ENCODE measurements around the gene THY1.
A peak's percentile ranks its signal among the peaks of the same experiment; 100 is the strongest.

THY1 gene

DNA sequence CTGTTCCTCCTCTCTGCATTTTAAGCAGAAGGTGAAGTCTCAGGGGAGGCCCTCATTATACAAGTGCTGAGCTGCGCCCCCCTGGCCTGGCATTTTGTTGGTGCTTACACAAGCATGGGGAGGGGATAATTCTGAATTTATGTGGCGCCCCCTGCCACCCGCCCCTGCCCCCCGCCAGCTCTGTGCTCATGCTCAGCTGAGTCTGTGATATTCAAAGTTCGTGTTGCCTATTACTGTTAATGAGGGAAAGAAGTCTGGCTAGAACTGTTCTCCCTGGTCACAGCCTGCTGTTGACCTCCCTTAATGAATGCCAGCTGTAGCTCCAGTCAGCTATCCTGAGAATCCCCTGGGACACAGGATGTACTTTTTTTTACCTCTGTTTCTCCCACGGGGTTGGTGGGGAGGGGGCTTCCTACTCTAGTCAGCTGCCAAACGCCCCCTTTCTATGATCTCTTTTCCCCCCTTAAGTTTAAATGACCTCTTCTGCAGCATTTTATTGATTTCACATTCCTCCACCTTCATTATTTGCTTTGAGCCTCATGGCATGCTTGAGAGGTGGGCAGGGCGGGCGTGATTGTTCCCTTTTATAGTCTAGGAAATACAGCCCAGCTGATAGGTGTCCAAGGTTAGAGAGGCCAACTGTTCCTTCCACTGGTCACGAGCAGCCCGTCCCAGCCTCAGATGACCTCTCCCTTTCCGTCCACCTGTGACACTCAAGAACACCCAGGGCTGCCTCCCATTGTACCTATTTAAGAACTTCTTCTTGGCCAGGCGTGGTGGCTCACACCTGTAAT, 53.6 kb downstream of the THY1 start:
- peak; percentile 46 for DNase-seq (ENCODE audit: low spot score)

DNA sequence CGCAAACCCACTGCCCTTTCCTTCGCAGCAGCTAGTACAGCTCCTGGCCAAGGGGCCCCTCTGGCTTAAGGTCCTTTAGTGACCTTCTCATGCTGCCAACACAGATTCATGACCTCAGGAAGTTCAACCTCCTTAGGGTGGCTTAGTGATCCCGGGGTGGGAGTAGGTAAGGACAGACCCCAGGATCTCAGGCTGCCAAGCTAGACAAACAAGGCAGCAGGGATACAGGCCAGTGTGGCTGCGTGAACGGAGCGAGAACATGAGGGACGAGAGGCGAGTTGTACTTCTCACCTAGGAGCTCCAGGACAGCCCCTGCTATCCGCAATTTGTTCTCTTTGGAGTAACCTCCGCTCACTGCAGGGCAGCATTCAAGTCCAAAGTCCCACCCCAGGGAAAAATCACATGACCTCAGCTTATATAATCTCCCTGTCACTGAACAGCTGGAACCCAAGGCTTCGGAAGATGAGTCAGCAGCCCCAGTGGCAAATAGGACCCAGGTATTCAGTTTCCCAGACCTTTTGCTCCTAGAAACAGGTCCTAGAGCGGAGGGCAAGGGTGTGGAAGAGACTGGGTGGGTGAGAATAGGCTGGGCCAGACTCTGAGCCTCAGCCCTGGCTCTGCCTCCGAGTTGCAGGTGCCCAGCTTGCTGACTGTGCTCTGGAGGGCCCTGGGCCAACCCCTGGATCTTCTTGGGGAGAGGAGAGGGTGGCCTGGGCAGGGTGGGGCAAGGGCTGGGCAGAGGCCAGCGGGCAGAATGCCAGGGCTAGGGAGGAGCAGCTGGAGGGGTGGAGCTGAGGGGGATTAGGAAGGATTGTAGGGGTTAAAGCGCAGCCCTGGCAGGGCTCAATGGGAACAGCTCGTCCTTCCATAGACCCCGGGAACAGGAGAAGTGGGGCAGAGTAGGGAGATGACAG, 54.6 kb downstream of the THY1 start:
- no peak for DNase-seq (ENCODE audit: low spot score)

DNA sequence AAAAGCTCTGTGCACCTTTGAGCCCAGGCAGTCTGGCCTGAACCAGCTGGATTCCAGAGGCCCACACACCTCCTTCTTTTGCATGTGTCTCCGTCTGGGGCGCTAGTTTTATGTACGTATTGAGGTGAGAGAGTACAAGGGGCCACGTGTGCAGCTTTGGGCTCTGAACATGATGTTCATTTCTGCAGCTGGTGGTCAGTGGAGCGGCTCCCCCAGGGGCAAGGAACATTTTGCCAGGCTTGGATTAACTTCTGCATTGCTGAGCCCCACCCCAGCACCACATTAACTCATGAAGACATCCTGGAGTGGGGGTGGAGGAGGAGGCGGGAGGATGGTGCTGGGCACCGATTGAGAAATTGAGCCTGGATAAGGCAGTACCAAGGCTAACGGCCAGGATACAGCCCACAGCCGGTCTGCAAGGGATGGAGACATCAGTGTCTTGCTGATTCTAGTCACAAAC, 55.3 kb downstream of the THY1 start:
- no peak for DNase-seq (ENCODE audit: low spot score)
